ENCODE measurements around the gene ITM2C.

DNA sequence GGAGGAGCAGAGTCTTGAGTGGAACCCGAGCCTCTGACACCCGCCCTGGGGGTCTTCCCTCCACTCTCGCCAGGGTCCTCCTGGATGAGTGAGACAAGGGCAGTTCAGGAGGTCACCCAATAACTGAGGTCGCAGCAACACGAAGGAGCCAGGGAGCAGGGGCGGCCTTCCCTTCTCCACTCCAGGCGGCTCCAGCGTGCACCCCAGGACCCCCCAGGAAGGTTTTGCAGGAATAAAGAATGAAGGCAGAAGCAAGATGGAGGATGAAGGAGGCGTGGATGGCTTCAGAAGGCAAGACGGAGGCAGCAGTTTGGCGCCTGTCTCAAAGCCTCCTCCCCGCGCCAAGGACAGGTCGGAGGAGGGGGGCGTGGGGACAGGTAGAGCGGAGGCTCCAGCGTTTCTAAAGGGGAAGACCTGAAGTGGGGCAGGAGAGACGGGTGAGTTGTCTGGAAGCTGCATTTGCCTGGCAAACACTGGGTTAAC lies 579 bp upstream of the ITM2C start:
- no peak for TF ChIP-seq SUZ12 (IDR thresholded peaks at IDR 0.05)
- no peak for TF ChIP-seq NFRKB (IDR thresholded peaks at IDR 0.05)
- no peak for TF ChIP-seq BHLHE40 (IDR thresholded peaks at IDR 0.05; ENCODE audit: borderline replicate concordance)
- TF ChIP-seq FOXM1 (IDR thresholded peaks at IDR 0.05; ENCODE audit: borderline replicate concordance) = no peak
- no peak for TF ChIP-seq TARDBP (IDR thresholded peaks at IDR 0.05)
- TF ChIP-seq SP1 (IDR thresholded peaks at IDR 0.05) = no peak
